ENCODE data around the gene BMP10. TPM values are rescaled to one million over a fixed set of nuclear protein-coding genes. Genes with fewer than 3 reads are reported as not detected.

The BMP10 gene
- total RNA-seq, 1 donor from 2014 or later = not detected

DNA sequence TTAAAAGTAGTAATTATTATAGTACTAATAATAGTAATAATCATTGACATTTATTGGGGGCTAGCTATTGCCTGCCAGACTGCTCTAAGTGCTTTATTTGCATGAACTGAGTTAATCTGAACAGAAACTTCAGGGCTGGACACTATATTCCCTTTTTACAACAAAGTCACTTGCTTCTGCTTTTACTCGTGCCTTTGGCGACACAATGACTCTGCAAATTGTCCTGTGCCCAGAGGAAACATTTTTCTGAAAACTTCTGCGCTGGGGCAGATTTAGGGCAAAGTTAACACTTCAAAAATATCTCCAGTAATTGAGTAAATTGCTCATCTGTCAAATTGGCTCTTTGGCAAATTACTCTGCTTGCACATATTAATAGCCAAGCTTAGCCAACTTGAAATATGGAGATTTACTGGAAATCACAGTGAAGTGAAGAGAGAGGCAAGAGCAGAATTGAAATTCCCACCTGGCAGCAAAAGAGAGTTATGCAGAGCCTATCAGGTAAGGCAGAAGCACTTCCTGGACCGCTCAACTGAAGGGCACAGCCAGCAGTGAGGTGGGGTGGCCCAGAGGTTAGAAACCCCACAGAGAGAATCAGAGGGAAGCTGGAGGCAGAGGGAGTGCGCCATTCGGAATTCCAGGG is 36.3 kb downstream of the BMP10 start:
- Mint-ChIP-seq H3K27ac (ENCODE audit: unreplicated experiment) (no peak overlapping the region), H3K4me3 (no peak overlapping the region), H3K4me1 (peaks cover 9% of the 10 kb centered on the region), H3K27me3 (ENCODE audit: low read depth) (no peaks in the 10 kb centered on the region), H3K9me3 (no peaks in the 10 kb centered on the region), H3K36me3 (ENCODE audit: low read depth) (no peaks in the 10 kb centered on the region)
- no peak for TF ChIP-seq CTCF (conservative IDR thresholded peaks at IDR 0.05)
- DNase-seq (ENCODE audit: low read depth, low spot score) = no peak

- Mint-ChIP-seq H3K4me3 (no peak overlapping the region), H3K27ac (ENCODE audit: unreplicated experiment) (no peak overlapping the region), H3K4me1 (peaks cover 20% of the 10 kb centered on the region), H3K36me3 (ENCODE audit: low read depth) (no peaks in the 10 kb centered on the region), H3K9me3 (no peaks in the 10 kb centered on the region), H3K27me3 (ENCODE audit: low read depth) (no peaks in the 10 kb centered on the region)
- DNase-seq (ENCODE audit: low read depth, low spot score) = no peak
- no peak for TF ChIP-seq CTCF (conservative IDR thresholded peaks at IDR 0.05)
These were observed 38.0 kb downstream of the BMP10 start for GRCh38 chr2:68833162-68833561.

DNA sequence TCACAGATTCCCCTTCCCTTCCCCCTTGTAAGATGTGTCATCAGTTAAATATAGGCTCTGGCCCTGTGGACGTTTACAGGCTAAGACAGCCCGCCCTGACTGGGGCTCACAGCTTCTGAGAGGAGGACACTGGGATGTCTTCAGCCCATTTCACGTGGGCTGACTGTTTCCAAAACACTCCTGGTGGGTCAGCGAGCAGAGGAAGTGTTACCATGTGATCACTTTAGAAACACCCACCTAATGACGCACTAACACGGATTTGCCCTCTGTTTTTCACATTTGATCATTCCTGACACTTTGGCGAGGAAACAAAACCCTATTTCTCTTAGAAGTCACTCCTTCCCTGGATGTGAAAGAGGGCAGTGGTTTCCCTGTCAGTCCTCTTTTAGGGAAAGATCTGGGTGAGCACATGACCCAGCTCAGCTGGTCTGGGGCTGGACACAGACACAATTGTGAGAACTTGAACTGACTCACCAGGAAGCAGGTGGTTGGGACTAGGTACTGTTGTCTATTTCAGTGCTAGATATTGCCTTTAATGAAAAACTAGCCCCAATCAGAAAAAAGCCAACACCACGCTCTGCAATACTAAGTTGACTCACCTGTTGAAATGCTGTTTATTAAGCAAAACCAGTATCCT is 38.8 kb downstream of the BMP10 start:
- DNase-seq (ENCODE audit: low read depth, low spot score) = no peak
- Mint-ChIP-seq H3K4me1 (peaks cover 20% of the 10 kb centered on the region), H3K9me3 (no peaks in the 10 kb centered on the region), H3K27me3 (ENCODE audit: low read depth) (no peaks in the 10 kb centered on the region), H3K36me3 (ENCODE audit: low read depth) (no peaks in the 10 kb centered on the region), H3K27ac (ENCODE audit: unreplicated experiment) (peak overlapping the region; percentile 68), H3K4me3 (no peak overlapping the region)
- TF ChIP-seq CTCF (conservative IDR thresholded peaks at IDR 0.05) = no peak

GRCh38 chr2:68831686-68832232 is 39.4 kb downstream of the BMP10 start:
- Mint-ChIP-seq H3K4me3 (no peak overlapping the region), H3K27me3 (ENCODE audit: low read depth) (no peaks in the 10 kb centered on the region), H3K4me1 (peaks cover 20% of the 10 kb centered on the region), H3K27ac (ENCODE audit: unreplicated experiment) (peak overlapping the region; percentile 68), H3K36me3 (ENCODE audit: low read depth) (no peaks in the 10 kb centered on the region), H3K9me3 (no peaks in the 10 kb centered on the region)
- TF ChIP-seq CTCF (conservative IDR thresholded peaks at IDR 0.05) = no peak
- no peak for DNase-seq (ENCODE audit: low read depth, low spot score)

DNA sequence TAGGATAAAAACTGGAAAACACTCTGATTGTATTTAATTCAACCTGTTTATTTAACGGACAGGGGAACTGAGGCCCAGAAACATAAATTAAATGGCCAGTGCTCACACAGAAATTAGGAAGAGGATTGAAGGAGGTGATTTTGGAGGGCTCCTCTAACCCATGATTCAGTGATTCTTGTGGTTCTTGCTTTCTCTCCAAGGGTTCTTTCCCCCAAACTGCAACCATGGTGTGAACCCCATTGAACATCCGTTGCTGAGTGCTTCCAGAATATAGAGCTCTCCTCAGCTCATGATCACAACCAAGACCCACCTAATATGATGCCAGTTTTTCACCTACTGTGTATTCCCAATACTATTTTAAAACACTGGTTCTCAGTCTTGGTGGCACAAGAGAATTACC is 41.4 kb downstream of the BMP10 start:
- Mint-ChIP-seq H3K27me3 (ENCODE audit: low read depth) (no peaks in the 10 kb centered on the region), H3K36me3 (ENCODE audit: low read depth) (no peaks in the 10 kb centered on the region), H3K27ac (ENCODE audit: unreplicated experiment) (no peak overlapping the region), H3K4me3 (no peak overlapping the region), H3K9me3 (no peaks in the 10 kb centered on the region), H3K4me1 (peaks cover 20% of the 10 kb centered on the region)
- no peak for TF ChIP-seq CTCF (conservative IDR thresholded peaks at IDR 0.05)
- DNase-seq (ENCODE audit: low read depth, low spot score) = no peak

All from neural crest cell (in vitro differentiated cells).